GM12878 (cell line): ENCODE measurements around the gene TCOF1. TPM values are rescaled to one million over a fixed set of nuclear protein-coding genes. Genes with fewer than 3 reads are reported as not detected.

Experiments used
- ATAC-seq: fragments of 200-7000 bp; cut with Tn5 transposase; 3 replicates; pipeline ENCODE4 v1.9.1; 2020; ENCODE audit warnings: mild to moderate bottlenecking, moderate library complexity
- BruUV-seq: library from RNA; stranded (reverse); fragments of 400-500 nt; replicated peaks from 2 replicates; lab custom pipeline; 2021; lab: Mats Ljungman, UMichigan
- CTCF ChIA-PET: fragments of 300-600 bp; sonication (Branson Sonifier 250); formaldehyde crosslinking; extraction: SDS; loops from one replicate; lab custom pipeline; 2021; ENCODE audit warnings: inconsistent platforms; lab: Yijun Ruan, JAX
- POLR2A ChIA-PET: fragments of 350-600 bp; formaldehyde crosslinking; extraction: SDS; loops from one replicate; lab custom pipeline; 2021; ENCODE audit warnings: inconsistent platforms; lab: Charles Lee
- RAD21 ChIA-PET: fragments of 300-600 bp; sonication (Branson Sonifier 250); formaldehyde crosslinking; loops from one replicate; lab custom pipeline; 2023; ENCODE audit warnings: antibody characterized with exemption; ENCODE audit not compliant: unreplicated experiment; lab: Charles Lee
- SMC1A ChIA-PET: fragments of 300-600 bp; sonication (Branson Sonifier 250); formaldehyde crosslinking; loops from one replicate; lab custom pipeline; 2023; ENCODE audit not compliant: unreplicated experiment, uncharacterized antibody; lab: Charles Lee
- DNase-seq: peaks from one replicate; pipeline ENCODE4 v3.0.0-alpha.2; 2011; ENCODE audit warnings: low read depth, low spot score
- FAIRE-seq: peaks from 3 replicates; lab custom pipeline; 2011; peaks lifted over from hg19 to GRCh38; lab: Jason Lieb, UNC
- H2AFZ ChIP-seq: 2 replicates; pipeline ENCODE4 v1.6.0; 2011; ENCODE audit warnings: low read depth, low read length, control low read depth; ENCODE audit not compliant: control insufficient read depth
- H3K27ac ChIP-seq: 2 replicates; pipeline ENCODE4 v1.5.1; 2011; ENCODE audit warnings: control low read depth; ENCODE audit not compliant: control insufficient read depth, insufficient read depth
- H3K27me3 ChIP-seq, 2 experiments: replicated peaks in 1 of 2; 2 replicates each; pipeline versions ENCODE4 v1.6.0 to v1.6.1; 2011; ENCODE audit warnings: low read length in 1 of 2; ENCODE audit not compliant: control insufficient read depth in 2 of 2, insufficient read depth in 2 of 2
- H3K36me3 ChIP-seq, 2 experiments: 2 replicates each; pipeline ENCODE4 v1.5.1; 2011; ENCODE audit warnings: low read length in 1 of 2; ENCODE audit not compliant: control insufficient read depth in 2 of 2, insufficient read depth in 2 of 2
- H3K4me1 ChIP-seq: 2 replicates; pipeline ENCODE4 v1.6.1; 2011; ENCODE audit warnings: mild to moderate bottlenecking, low read length, moderate library complexity, mixed read lengths; ENCODE audit not compliant: control insufficient read depth, insufficient read depth
- H3K4me2 ChIP-seq: 2 replicates; pipeline ENCODE4 v1.6.0; 2011; ENCODE audit warnings: control low read depth; ENCODE audit not compliant: control insufficient read depth, insufficient read depth
- H3K4me3 ChIP-seq: fragments of 200-600 bp; sonication (generic); 2 replicates; pipeline ENCODE4 v1.5.1; 2016
- H3K79me2 ChIP-seq: 2 replicates; pipeline ENCODE4 v1.6.0; 2011; ENCODE audit warnings: low read length; ENCODE audit not compliant: control insufficient read depth, insufficient read depth
- H3K9ac ChIP-seq: 2 replicates; pipeline ENCODE4 v1.8.0; 2011; ENCODE audit warnings: low read length, control low read depth, mixed read lengths; ENCODE audit not compliant: control insufficient read depth, insufficient read depth
- H3K9me3 ChIP-seq: replicated peaks from 3 replicates; pipeline ENCODE4 v1.5.1; 2011; ENCODE audit warnings: mild to moderate bottlenecking, low read length; ENCODE audit not compliant: control insufficient read depth, insufficient read depth
- H4K20me1 ChIP-seq: 2 replicates; pipeline ENCODE4 v1.6.0; 2011; ENCODE audit not compliant: control insufficient read depth, insufficient read depth
- JUNB ChIP-seq: IDR thresholded peaks from 2 replicates; pipeline ENCODE4 v1.6.1; 2016; ENCODE audit warnings: antibody characterized with exemption, mild to moderate bottlenecking
- MTA2 ChIP-seq: fragments of 450-650 bp; IDR thresholded peaks from 2 replicates; pipeline ENCODE4 v1.6.1; 2016; ENCODE audit warnings: low read depth, mild to moderate bottlenecking, moderate library complexity
- MTA3 ChIP-seq: IDR thresholded peaks from 2 replicates; pipeline ENCODE4 v1.6.1; 2012; ENCODE audit warnings: low read length, inconsistent platforms, borderline replicate concordance
- MYB ChIP-seq: fragments of 150-350 bp; IDR thresholded peaks from 2 replicates; pipeline ENCODE4 v1.6.1; 2014; ENCODE audit warnings: mild to moderate bottlenecking, low read depth, low read length, borderline replicate concordance
- NR2C2 ChIP-seq: IDR thresholded peaks from 2 replicates; pipeline ENCODE4 v1.6.1; 2011; ENCODE audit warnings: borderline replicate concordance, low read depth; ENCODE audit not compliant: control insufficient read depth, insufficient read length
- NR2F1 ChIP-seq: fragments of 450-650 bp; conservative IDR thresholded peaks from 2 replicates; pipeline ENCODE4 v1.6.1; 2017; ENCODE audit warnings: mild to moderate bottlenecking
- RELA ChIP-seq: fragments of 450-650 bp; IDR thresholded peaks from 2 replicates; pipeline ENCODE4 v1.8.0; 2014; ENCODE audit warnings: borderline replicate concordance; ENCODE audit not compliant: partially characterized antibody
- SIX5 ChIP-seq: IDR thresholded peaks from 2 replicates; pipeline ENCODE4 v1.6.1; 2011; ENCODE audit warnings: mild to moderate bottlenecking, low read depth, low read length, moderate library complexity; ENCODE audit not compliant: severe bottlenecking
- SP1 ChIP-seq: IDR thresholded peaks from one replicate; pipeline ENCODE4 v1.6.1; 2011; ENCODE audit warnings: low read depth, low read length
- TBL1XR1 ChIP-seq: IDR thresholded peaks from 2 replicates; pipeline ENCODE4 v1.6.1; 2012; ENCODE audit warnings: low read depth, low read length, improper control_type of control experiment
- WGBS: methylation state at CpG from one replicate; pipeline ENCODE4 v1.1.6; 2016; ENCODE audit warnings: low lambda C conversion rate; ENCODE audit not compliant: insufficient replicate concordance, insufficient coverage; ENCODE audit errors: missing lambda C conversion rate; 5-methylcytosine and 5-hydroxymethylcytosine counted together
- in situ Hi-C: fragments of 300-500 bp; cut with MboI; formaldehyde crosslinking; loops from 9 replicates; pipeline ENCODE4 v1.14.3; 2018; ENCODE audit warnings: mixed read lengths
- intact Hi-C: fragments of 100-400 bp; cut with micrococcal nuclease; formaldehyde crosslinking; loops from one replicate; pipeline ENCODE4 v1.14.2; 2022; ENCODE audit not compliant: unreplicated experiment
- polyA plus RNA-seq, 11 experiments: library from polyadenylated mRNA; depleted of rRNA in 4 of 11; unstranded in 6 of 11; stranded (reverse) in 5 of 11; fragments of >200 nt; fragmentation: Nextera tagmentation in 4 of 11; fragmentation: Illumina TruSeq in 1 of 11; extraction: Ambion mirVana in 4 of 11; extraction: Trizol in 1 of 11; gene quantifications; 1 replicate in 1 of 11; 2 replicates in 10 of 11; pipeline versions ENCODE4 v1.2.1 to v1.2.3, GENCODE V29; 2011 to 2016; ENCODE audit warnings: inconsistent platforms in 2 of 11, missing spikeins in 2 of 11, low read depth in 1 of 11
- total RNA-seq, 4 experiments: library from RNA; depleted of rRNA in 3 of 4; stranded (reverse); fragments of >200 nt in 3 of 4; fragmentation: Illumina TruSeq in 1 of 4; extraction: Trizol in 1 of 4; gene quantifications; 2 replicates each; pipeline versions ENCODE4 v1.2.1 to v1.2.3, GENCODE V29; 2013 to 2021
- TF ChIP-seq, protein P1 (sequence below), 3 experiments: IDR thresholded peaks in 2 of 3; conservative IDR thresholded peaks in 1 of 3; 2 replicates each; pipeline ENCODE4 v1.5.1; 2011; ENCODE audit warnings: low read depth in 3 of 3, low read length in 3 of 3, mild to moderate bottlenecking in 3 of 3, control low read depth in 2 of 3, moderate library complexity in 2 of 3, inconsistent platforms in 1 of 3, mixed read lengths in 1 of 3; ENCODE audit not compliant: control insufficient read depth in 2 of 3, insufficient read depth in 1 of 3; ENCODE audit errors: extremely low read depth in 1 of 3
- TF ChIP-seq, protein P2 (sequence below): IDR thresholded peaks from 2 replicates; pipeline ENCODE4 v1.6.1; 2011; ENCODE audit warnings: borderline replicate concordance, low read depth, mild to moderate bottlenecking, moderate library complexity, low read length; ENCODE audit not compliant: insufficient read depth, poor library complexity, severe bottlenecking
- TF ChIP-seq, protein P3 (sequence below): fragments of 150-350 bp; IDR thresholded peaks from 2 replicates; pipeline ENCODE4 v1.6.1; 2016; ENCODE audit warnings: low read depth, low read length
- TF ChIP-seq, protein P4 (sequence below): fragments of 450-650 bp; IDR thresholded peaks from 2 replicates; pipeline ENCODE4 v1.6.1; 2017; ENCODE audit warnings: mild to moderate bottlenecking, moderate library complexity

Gene TCOF1
- total and polyA plus RNA-seq, 10 of the 15 experiments (the other 5 are each of a cell fraction or from before 2014, with no cell fraction given): 8.7 to 83.9 (median 38.9) TPM

DNA sequence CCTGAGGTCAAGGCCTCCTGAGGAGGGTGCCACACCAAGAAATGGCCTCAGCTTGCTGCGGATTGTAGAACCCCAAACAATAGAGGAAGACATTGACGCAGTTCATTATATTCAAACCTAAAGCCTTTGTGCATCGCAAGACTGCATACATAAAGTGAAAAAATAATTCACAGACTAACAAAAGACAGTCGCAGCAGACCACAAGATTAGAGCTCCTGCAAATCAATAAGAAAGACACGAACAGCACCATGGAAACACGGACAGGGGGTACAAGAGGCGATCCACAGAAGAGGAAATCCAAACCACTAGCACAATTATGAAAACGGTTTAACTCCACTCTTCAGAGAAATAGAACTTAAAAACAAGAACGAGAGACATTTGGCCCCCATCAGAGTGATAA lies 10.0 kb upstream of the TCOF1 start:
- SMC1A ChIA-PET: no interaction called here
- no peak for TF ChIP-seq MTA3
- no peak for TF ChIP-seq NR2C2
- no peak for TF ChIP-seq NR2F1
- TF ChIP-seq MYB: no peak
- no peak for TF ChIP-seq RELA
- TF ChIP-seq, protein P1, sequence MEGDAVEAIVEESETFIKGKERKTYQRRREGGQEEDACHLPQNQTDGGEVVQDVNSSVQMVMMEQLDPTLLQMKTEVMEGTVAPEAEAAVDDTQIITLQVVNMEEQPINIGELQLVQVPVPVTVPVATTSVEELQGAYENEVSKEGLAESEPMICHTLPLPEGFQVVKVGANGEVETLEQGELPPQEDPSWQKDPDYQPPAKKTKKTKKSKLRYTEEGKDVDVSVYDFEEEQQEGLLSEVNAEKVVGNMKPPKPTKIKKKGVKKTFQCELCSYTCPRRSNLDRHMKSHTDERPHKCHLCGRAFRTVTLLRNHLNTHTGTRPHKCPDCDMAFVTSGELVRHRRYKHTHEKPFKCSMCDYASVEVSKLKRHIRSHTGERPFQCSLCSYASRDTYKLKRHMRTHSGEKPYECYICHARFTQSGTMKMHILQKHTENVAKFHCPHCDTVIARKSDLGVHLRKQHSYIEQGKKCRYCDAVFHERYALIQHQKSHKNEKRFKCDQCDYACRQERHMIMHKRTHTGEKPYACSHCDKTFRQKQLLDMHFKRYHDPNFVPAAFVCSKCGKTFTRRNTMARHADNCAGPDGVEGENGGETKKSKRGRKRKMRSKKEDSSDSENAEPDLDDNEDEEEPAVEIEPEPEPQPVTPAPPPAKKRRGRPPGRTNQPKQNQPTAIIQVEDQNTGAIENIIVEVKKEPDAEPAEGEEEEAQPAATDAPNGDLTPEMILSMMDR (IDR thresholded peaks at IDR 0.05 in 2 of 3, conservative IDR thresholded peaks at IDR 0.05 in 1 of 3; ENCODE audit: control insufficient read depth in 2 of 3, extremely low read depth in 1 of 3, insufficient read depth in 1 of 3, low read depth in 3 of 3, low read length in 3 of 3): no peak
- TF ChIP-seq, protein P2, sequence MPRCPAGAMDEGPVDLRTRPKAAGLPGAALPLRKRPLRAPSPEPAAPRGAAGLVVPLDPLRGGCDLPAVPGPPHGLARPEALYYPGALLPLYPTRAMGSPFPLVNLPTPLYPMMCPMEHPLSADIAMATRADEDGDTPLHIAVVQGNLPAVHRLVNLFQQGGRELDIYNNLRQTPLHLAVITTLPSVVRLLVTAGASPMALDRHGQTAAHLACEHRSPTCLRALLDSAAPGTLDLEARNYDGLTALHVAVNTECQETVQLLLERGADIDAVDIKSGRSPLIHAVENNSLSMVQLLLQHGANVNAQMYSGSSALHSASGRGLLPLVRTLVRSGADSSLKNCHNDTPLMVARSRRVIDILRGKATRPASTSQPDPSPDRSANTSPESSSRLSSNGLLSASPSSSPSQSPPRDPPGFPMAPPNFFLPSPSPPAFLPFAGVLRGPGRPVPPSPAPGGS: no peak
- TF ChIP-seq SP1: no peak
- no peak for TF ChIP-seq MTA2
- TF ChIP-seq SIX5: no peak
- TF ChIP-seq, protein P3, sequence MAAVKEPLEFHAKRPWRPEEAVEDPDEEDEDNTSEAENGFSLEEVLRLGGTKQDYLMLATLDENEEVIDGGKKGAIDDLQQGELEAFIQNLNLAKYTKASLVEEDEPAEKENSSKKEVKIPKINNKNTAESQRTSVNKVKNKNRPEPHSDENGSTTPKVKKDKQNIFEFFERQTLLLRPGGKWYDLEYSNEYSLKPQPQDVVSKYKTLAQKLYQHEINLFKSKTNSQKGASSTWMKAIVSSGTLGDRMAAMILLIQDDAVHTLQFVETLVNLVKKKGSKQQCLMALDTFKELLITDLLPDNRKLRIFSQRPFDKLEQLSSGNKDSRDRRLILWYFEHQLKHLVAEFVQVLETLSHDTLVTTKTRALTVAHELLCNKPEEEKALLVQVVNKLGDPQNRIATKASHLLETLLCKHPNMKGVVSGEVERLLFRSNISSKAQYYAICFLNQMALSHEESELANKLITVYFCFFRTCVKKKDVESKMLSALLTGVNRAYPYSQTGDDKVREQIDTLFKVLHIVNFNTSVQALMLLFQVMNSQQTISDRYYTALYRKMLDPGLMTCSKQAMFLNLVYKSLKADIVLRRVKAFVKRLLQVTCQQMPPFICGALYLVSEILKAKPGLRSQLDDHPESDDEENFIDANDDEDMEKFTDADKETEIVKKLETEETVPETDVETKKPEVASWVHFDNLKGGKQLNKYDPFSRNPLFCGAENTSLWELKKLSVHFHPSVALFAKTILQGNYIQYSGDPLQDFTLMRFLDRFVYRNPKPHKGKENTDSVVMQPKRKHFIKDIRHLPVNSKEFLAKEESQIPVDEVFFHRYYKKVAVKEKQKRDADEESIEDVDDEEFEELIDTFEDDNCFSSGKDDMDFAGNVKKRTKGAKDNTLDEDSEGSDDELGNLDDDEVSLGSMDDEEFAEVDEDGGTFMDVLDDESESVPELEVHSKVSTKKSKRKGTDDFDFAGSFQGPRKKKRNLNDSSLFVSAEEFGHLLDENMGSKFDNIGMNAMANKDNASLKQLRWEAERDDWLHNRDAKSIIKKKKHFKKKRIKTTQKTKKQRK: no peak
- TF ChIP-seq TBL1XR1: no peak
- TF ChIP-seq, protein P4, sequence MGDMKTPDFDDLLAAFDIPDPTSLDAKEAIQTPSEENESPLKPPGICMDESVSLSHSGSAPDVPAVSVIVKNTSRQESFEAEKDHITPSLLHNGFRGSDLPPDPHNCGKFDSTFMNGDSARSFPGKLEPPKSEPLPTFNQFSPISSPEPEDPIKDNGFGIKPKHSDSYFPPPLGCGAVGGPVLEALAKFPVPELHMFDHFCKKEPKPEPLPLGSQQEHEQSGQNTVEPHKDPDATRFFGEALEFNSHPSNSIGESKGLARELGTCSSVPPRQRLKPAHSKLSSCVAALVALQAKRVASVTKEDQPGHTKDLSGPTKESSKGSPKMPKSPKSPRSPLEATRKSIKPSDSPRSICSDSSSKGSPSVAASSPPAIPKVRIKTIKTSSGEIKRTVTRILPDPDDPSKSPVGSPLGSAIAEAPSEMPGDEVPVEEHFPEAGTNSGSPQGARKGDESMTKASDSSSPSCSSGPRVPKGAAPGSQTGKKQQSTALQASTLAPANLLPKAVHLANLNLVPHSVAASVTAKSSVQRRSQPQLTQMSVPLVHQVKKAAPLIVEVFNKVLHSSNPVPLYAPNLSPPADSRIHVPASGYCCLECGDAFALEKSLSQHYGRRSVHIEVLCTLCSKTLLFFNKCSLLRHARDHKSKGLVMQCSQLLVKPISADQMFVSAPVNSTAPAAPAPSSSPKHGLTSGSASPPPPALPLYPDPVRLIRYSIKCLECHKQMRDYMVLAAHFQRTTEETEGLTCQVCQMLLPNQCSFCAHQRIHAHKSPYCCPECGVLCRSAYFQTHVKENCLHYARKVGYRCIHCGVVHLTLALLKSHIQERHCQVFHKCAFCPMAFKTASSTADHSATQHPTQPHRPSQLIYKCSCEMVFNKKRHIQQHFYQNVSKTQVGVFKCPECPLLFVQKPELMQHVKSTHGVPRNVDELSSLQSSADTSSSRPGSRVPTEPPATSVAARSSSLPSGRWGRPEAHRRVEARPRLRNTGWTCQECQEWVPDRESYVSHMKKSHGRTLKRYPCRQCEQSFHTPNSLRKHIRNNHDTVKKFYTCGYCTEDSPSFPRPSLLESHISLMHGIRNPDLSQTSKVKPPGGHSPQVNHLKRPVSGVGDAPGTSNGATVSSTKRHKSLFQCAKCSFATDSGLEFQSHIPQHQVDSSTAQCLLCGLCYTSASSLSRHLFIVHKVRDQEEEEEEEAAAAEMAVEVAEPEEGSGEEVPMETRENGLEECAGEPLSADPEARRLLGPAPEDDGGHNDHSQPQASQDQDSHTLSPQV: no peak
- no peak for TF ChIP-seq JUNB

More for the DNA sequence above, 10.0 kb upstream of the TCOF1 start:
- WGBS: 47% methylated on average over 9 of the region's 9 CpGs
- Histone ChIP-seq H3K4me1 (peaks cover 13% of the 10 kb centered on the region), H3K4me2 (no peak overlapping the region), H3K27me3 (no peaks in the 10 kb centered on the region), H3K4me3 (no peak overlapping the region), H3K27ac (no peak overlapping the region), H3K9me3 (no peaks in the 10 kb centered on the region), H4K20me1 (no peaks in the 10 kb centered on the region), H3K36me3 (no peaks in the 10 kb centered on the region), H3K9ac (no peak overlapping the region), H2AFZ (no peak overlapping the region), H3K79me2 (no peaks in the 10 kb centered on the region)
- in situ Hi-C loops: no loop called here
- intact Hi-C loops: no loop called here
- no peak for ATAC-seq
- ChIA-PET CTCF (interaction anchor here (5.1 kb wide), 1 partner anchor 73 kb away, joined by 27 read pairs; no protein-coding TSS in a partner anchor), RAD21 (interaction anchor here (0.6 kb wide), 1 partner anchor 855 kb away, joined by 3 read pairs; no protein-coding TSS in a partner anchor), POLR2A (no interaction called here)
- no TSS peak for BruUV-seq
- no peak for DNase-seq
- FAIRE-seq: no peak
